Chondrocyte (in vitro differentiated cells): ENCODE measurements around the gene WDR90. TPM values are rescaled to one million over a fixed set of nuclear protein-coding genes. Genes with fewer than 3 reads are reported as not detected.

Experiments
- DNase-seq: peaks from one replicate; pipeline ENCODE4 v3.0.0; 2021; ENCODE audit warnings: mixed read lengths, low spot score
- H3K27ac Mint-ChIP-seq: one replicate; pipeline ENCODE4 v1.8.0; 2021; ENCODE audit warnings: mild to moderate bottlenecking, moderate library complexity, mixed read lengths; ENCODE audit not compliant: unreplicated experiment
- H3K27me3 Mint-ChIP-seq: 2 replicates; pipeline ENCODE4 v1.8.0; 2021; ENCODE audit warnings: low read depth, mixed read lengths
- H3K36me3 Mint-ChIP-seq: 2 replicates; pipeline ENCODE4 v1.8.0; 2021; ENCODE audit warnings: low read depth, mixed read lengths
- H3K4me1 Mint-ChIP-seq: 2 replicates; pipeline ENCODE4 v1.8.0; 2021; ENCODE audit warnings: low read depth, mild to moderate bottlenecking, mixed read lengths
- H3K4me3 Mint-ChIP-seq: one replicate; pipeline ENCODE4 v1.8.0; 2021; ENCODE audit warnings: mild to moderate bottlenecking, moderate library complexity, mixed read lengths; ENCODE audit not compliant: unreplicated experiment
- H3K9me3 Mint-ChIP-seq: 2 replicates; pipeline ENCODE4 v1.8.0; 2021; ENCODE audit warnings: low read depth, mixed read lengths
- total RNA-seq: library from RNA; stranded (reverse); gene quantifications from 3 replicates; pipeline ENCODE4 v1.2.1, GENCODE V29; 2021
- TF ChIP-seq, protein P1 (sequence below): fragments of 200-600 bp; sonication (generic); IDR thresholded peaks from 2 replicates; pipeline ENCODE4 v1.5.0; 2021; ENCODE audit warnings: antibody characterized with exemption, mild to moderate bottlenecking, moderate library complexity

WDR90 gene
- total RNA-seq, 1 donor from 2014 or later, result 17.0 TPM

DNA sequence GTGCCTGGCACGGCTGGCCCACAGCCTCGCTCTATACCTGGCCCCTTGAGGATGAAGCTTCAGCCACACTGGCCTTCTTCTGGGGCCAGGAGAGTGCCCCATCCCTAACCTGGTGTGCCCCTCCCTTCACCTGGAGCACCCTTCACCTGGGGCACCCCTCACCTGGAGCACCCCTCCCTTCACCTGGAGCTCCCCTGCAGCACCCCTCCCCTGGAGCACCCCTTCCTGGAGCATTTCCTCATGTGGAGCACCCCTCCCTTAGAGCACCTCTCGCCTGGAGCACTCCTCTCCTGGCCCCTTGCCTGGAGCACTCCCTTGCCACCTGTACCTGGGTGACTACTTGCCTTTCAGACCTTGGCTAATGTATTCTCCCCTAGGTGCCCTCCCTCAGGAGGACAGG lies 58.9 kb downstream of the WDR90 start:
- TF ChIP-seq, protein P1, sequence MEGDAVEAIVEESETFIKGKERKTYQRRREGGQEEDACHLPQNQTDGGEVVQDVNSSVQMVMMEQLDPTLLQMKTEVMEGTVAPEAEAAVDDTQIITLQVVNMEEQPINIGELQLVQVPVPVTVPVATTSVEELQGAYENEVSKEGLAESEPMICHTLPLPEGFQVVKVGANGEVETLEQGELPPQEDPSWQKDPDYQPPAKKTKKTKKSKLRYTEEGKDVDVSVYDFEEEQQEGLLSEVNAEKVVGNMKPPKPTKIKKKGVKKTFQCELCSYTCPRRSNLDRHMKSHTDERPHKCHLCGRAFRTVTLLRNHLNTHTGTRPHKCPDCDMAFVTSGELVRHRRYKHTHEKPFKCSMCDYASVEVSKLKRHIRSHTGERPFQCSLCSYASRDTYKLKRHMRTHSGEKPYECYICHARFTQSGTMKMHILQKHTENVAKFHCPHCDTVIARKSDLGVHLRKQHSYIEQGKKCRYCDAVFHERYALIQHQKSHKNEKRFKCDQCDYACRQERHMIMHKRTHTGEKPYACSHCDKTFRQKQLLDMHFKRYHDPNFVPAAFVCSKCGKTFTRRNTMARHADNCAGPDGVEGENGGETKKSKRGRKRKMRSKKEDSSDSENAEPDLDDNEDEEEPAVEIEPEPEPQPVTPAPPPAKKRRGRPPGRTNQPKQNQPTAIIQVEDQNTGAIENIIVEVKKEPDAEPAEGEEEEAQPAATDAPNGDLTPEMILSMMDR, result no peak
- Mint-ChIP-seq H3K4me3 (no peak overlapping the region), H3K4me1 (peaks cover 12% of the 10 kb centered on the region), H3K9me3 (no peaks in the 10 kb centered on the region), H3K27me3 (peaks cover 29% of the 10 kb centered on the region), H3K36me3 (no peaks in the 10 kb centered on the region), H3K27ac (no peak overlapping the region)
- no peak for DNase-seq

DNA sequence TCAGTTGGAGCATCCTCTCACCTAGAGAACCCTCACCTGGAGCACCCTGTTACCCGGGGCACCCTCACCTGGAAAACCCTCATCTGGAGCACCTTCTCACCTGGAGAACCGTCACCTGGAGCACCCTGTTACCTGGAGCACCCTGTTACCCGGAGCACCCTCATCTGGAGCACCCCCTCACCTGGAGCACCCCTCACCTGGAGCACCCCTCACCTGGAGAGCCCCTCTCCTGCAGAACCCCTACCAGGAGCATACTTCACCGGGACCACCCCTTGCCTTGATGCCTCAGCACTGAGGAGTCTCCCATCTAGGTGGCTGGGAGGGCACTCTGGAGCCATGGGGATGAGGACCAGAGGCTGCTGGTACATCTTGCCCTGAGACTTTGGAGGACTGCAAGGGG lies 59.8 kb downstream of the WDR90 start:
- Mint-ChIP-seq H3K4me3 (no peak overlapping the region), H3K4me1 (peaks cover 12% of the 10 kb centered on the region), H3K9me3 (no peaks in the 10 kb centered on the region), H3K27ac (no peak overlapping the region), H3K36me3 (no peaks in the 10 kb centered on the region), H3K27me3 (peaks cover 24% of the 10 kb centered on the region)
- DNase-seq, result no peak
- TF ChIP-seq, protein P1, result no peak

DNA sequence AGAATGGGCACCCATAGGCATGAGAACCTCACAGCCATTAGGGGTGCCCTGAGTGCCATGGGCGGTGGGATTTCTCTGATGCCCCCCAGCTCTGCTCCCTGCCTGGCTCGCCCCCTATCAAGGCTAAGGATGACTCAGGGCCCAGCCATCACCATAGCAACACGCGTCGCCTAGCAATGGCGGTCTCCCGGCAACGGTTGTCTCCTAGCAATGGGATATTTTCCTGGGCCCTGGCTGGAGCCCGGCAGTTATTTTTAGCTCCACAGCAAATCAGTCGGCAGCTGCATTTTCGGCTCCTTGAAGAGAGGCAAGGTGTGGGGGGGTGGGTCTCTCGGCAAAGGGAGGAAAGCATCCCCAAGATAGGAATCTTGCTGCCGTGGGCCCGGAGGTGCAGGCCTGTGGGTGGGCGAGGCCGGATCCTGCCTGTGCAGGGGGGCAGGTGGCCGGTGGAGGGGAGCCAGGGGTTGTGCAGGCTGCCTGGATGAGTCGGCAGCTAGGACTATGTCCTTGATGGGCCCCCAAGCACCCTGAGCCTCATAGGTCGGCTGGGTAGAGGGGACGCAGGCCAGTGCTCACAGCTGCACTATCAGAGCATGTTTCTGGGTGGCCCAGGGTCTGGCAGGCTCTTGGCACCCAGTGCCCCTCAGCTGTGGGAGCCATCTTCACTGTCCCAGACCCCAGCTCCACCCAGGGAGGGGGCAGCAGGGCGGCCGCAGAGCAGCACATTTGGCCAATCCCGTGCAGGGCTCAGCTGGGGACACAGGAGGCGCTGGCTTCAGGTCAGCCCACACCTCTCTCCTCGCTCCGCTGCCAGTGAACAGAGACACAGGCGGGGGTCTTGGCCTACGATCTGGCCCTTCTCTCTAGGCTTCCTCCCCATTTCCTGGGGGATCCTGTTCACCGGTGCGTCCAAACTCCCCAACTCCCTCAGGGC lies 60.7 kb downstream of the WDR90 start:
- no peaks in the 10 kb centered on the region for H3K9me3 Mint-ChIP-seq
- H3K4me3 Mint-ChIP-seq, result no peak overlapping the region
- H3K36me3 Mint-ChIP-seq, result no peaks in the 10 kb centered on the region
- H3K4me1 Mint-ChIP-seq, result peaks cover 12% of the 10 kb centered on the region
- TF ChIP-seq, protein P1, result no peak
- no peak for DNase-seq
- no peak overlapping the region for H3K27ac Mint-ChIP-seq
- H3K27me3 Mint-ChIP-seq, result peaks cover 21% of the 10 kb centered on the region

DNA sequence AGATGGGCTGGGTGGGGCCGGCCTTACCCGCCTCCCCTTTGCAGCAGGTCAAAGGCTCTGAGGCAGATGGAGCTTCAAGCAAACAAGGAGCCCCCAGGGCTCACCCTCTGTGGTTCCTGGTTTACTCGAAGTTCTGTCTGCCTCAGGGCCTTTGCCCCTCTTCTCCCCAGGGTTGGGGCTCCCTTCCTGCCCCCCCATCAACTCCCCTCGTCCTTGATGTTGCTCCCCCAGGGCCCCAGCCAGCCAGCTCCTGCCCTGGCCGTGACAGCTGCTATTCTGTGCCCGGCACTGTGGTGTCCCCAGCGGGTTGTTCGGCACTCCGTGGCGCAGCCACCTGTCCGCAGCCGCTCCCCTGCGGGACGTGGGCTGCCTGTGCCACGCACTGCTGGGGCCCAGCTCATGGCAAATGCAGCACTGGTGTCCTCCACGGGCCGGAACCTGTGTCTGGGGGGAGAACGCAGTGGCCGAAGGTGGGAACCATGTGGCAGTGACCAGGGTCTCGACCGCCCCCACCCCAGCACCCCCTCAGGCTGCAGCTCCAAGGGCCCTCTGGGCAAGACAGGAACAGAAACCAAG lies 61.4 kb downstream of the WDR90 start:
- Mint-ChIP-seq H3K4me3 (no peak overlapping the region), H3K27ac (no peak overlapping the region), H3K4me1 (peaks cover 12% of the 10 kb centered on the region), H3K36me3 (no peaks in the 10 kb centered on the region), H3K9me3 (no peaks in the 10 kb centered on the region), H3K27me3 (peaks cover 21% of the 10 kb centered on the region)
- DNase-seq, result no peak
- TF ChIP-seq, protein P1, result no peak

DNA sequence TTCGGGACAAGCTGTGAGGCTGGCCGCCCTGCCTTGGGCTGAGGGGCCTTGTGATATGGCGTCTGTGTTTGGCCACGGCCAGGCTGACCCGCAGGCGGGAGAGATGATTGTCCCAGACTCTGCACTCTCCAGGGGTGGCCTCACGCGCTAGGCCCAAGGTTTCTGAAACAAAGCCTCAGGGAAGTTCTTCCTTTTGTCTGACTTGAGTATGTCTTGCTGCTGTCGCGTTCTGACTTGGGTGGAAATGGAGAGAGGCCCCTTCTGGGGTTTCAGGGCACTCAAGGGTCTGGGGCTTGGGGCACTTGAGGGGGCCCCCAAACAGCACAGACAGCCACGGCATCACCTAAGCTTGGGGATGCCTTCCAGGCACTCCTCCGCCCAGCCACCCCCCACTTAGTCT lies 61.9 kb downstream of the WDR90 start:
- DNase-seq, result no peak

More for the DNA sequence above, 61.9 kb downstream of the WDR90 start:
- H3K4me3 Mint-ChIP-seq, result no peak overlapping the region
- no peaks in the 10 kb centered on the region for H3K36me3 Mint-ChIP-seq
- no peak overlapping the region for H3K27ac Mint-ChIP-seq
- H3K9me3 Mint-ChIP-seq, result no peaks in the 10 kb centered on the region
- peaks cover 16% of the 10 kb centered on the region for H3K4me1 Mint-ChIP-seq
- TF ChIP-seq, protein P1, result no peak
- H3K27me3 Mint-ChIP-seq, result peaks cover 21% of the 10 kb centered on the region
